ENCODE measurements around the gene MAN1C1. TPM values are rescaled to one million over a fixed set of nuclear protein-coding genes. Genes with fewer than 3 reads are reported as not detected.

The MAN1C1 gene
- total RNA-seq, 2 experiments from 2014 or later, result 3.7 to 4.4 TPM

DNA sequence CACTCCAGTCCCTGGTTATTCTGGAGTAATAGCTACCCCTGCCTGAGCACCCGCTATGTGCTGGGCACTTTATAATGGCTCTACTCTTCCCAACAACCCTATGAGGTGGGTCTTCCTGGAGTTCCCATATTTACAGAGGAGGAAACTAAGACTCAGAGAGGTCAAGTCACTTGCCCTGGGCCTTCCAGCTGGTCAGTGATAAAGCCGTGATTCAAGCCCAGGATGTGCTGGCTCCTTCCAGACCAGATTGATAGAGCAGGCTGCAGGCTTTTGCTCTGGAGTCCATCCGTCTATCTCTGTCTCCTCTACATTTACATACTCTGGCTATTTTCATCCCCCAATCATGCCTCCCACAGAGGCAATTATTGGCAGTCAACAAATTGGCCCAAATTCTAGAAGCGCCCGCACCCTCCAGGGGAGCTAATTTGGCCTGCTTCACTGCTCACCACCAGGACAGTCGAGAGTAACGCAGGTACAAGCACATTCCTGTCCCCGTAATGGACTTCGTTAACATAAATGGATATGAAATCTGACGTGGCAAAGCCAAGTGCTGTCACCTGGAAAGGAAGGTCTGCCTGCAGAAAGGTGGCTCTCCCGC lies 143.6 kb downstream of the MAN1C1 start:
- no peak for ATAC-seq
- Mint-ChIP-seq H3K36me3 (ENCODE audit: low read depth) (peaks cover 3% of the 10 kb centered on the region), H3K9me3 (no peaks in the 10 kb centered on the region), H3K27me3 (no peaks in the 10 kb centered on the region), H3K4me1 (ENCODE audit: low read depth) (peaks cover 20% of the 10 kb centered on the region), H3K27ac (no peak overlapping the region), H3K4me3 (no peak overlapping the region)
- TF ChIP-seq CTCF (IDR thresholded peaks at IDR 0.05), result no peak
- no peak for DNase-seq
- ChIA-PET CTCF (interaction anchor here (1.0 kb wide), 1 partner anchor 15 kb away, joined by 4 read pairs; no protein-coding TSS in a partner anchor), POLR2A (interaction anchor here (0.8 kb wide), 1 partner anchor 30 kb away, joined by 3 read pairs; no protein-coding TSS in a partner anchor)
- intact Hi-C loops (cut with micrococcal nuclease), result no loop called here

DNA sequence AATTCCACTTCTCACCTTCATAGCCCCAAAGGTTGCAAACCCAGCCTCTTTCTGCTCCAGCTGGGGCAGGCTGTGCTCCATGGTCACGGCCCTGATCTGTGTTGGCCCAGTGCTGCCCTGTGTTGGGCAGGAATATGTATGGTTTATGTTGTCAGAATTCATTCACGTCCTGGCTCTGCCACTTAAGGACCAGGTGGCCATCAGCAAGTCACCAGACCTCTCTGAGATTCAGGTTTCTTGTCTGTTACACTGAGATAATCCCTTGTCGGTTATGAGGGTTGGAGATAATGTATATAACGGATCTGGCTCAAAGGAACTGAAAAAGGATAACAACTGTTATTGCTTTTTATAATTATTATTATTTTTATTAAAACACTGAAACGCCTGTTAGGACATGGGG lies 144.3 kb downstream of the MAN1C1 start:
- DNase-seq (no peak), ATAC-seq (no peak)
- Mint-ChIP-seq H3K4me3 (no peak overlapping the region), H3K27ac (no peak overlapping the region), H3K4me1 (ENCODE audit: low read depth) (peaks cover 20% of the 10 kb centered on the region), H3K36me3 (ENCODE audit: low read depth) (peaks cover 3% of the 10 kb centered on the region), H3K9me3 (no peaks in the 10 kb centered on the region), H3K27me3 (no peaks in the 10 kb centered on the region)
- intact Hi-C loops (cut with micrococcal nuclease), result no loop called here
- ChIA-PET POLR2A (no interaction called here), CTCF (no interaction called here)
- no peak for TF ChIP-seq CTCF (IDR thresholded peaks at IDR 0.05)

DNA sequence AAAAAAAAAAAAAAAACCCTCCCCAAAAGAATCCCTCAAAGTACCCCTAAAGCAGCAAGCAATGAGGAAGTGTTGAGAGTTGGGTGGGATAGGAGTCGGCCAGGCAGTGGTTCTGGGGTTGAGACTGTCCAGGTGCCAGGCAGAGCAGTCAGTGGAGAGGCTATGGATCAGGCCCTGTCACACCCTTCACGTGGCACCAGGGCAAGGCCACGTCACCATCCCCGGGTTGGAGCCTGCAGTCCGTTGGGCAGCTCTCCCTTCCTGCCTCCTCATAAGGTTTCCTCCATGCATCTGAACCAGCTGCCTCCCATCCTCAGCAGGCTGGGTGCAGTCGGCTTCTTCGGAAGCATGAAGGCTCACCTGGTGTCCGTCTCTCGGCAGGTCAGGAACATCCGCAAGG lies 146.9 kb downstream of the MAN1C1 start:
- Mint-ChIP-seq H3K4me1 (ENCODE audit: low read depth) (peaks cover 20% of the 10 kb centered on the region), H3K4me3 (no peak overlapping the region), H3K27ac (no peak overlapping the region), H3K36me3 (ENCODE audit: low read depth) (peaks cover 3% of the 10 kb centered on the region), H3K9me3 (no peaks in the 10 kb centered on the region), H3K27me3 (no peaks in the 10 kb centered on the region)
- ChIA-PET CTCF (no interaction called here), POLR2A (interaction anchor here (0.7 kb wide), 1 partner anchor 189 kb away, joined by 3 read pairs; no protein-coding TSS in a partner anchor)
- intact Hi-C loops (cut with micrococcal nuclease), result no loop called here
- ATAC-seq (no peak), DNase-seq (no peak)
- TF ChIP-seq CTCF (IDR thresholded peaks at IDR 0.05), result no peak

DNA sequence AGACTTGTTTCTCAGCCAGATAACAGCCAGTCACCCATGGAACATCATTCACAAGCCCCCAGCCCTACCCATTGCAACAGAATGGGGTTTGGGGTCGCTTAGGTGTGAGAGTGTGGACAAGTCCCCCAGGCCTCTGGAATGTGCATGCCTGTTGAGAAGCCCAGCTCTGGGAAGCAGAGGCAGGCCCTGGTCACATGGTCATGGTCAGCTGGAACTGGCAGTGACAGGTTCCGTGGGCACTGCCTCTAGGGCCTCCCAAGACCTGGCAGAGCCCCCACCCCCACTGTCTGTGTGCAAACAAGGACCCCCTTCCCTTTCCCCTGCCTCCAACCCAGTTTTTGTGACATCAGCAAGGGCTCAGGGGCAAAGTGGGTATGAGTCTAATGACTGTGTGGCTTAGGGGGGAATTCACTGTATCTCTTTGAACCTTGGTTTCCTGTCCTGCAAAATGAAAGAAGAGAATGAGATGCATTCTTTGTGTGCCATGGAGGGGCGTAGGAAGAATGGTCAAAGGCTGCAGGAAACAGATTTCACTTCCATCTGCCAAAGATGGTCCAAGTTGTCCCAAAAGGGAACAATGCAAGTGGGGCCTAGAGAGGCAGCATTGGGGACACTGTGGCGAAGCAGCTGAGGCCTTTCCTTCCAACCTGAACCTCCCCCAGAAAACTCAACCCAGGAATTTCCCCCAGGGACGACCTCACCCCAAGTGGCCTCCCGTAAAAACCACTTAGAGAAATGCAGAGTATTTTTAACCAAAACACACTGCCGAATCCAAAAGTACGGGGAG lies 148.7 kb downstream of the MAN1C1 start:
- intact Hi-C loops (cut with micrococcal nuclease), result no loop called here
- Mint-ChIP-seq H3K27ac (peak overlapping the region; percentile 12), H3K4me1 (ENCODE audit: low read depth) (peaks cover 36% of the 10 kb centered on the region), H3K36me3 (ENCODE audit: low read depth) (peaks cover 3% of the 10 kb centered on the region), H3K9me3 (no peaks in the 10 kb centered on the region), H3K27me3 (no peaks in the 10 kb centered on the region), H3K4me3 (no peak overlapping the region)
- no peak for DNase-seq
- ChIA-PET CTCF (interaction anchor here (1.3 to 1.9 kb wide), 4 partner anchors 9 to 146 kb away, joined by 3 to 6 read pairs (median 6); no protein-coding TSS in a partner anchor), POLR2A (interaction anchor here (0.6 to 2.1 kb wide), 6 partner anchors 9 to 691 kb away, joined by 3 to 6 read pairs (median 4); no protein-coding TSS in a partner anchor)
- no peak for TF ChIP-seq CTCF (IDR thresholded peaks at IDR 0.05)
- peak; percentile 32 for ATAC-seq
